ENCODE data around the gene ANAPC2.

Gene ANAPC2

DNA sequence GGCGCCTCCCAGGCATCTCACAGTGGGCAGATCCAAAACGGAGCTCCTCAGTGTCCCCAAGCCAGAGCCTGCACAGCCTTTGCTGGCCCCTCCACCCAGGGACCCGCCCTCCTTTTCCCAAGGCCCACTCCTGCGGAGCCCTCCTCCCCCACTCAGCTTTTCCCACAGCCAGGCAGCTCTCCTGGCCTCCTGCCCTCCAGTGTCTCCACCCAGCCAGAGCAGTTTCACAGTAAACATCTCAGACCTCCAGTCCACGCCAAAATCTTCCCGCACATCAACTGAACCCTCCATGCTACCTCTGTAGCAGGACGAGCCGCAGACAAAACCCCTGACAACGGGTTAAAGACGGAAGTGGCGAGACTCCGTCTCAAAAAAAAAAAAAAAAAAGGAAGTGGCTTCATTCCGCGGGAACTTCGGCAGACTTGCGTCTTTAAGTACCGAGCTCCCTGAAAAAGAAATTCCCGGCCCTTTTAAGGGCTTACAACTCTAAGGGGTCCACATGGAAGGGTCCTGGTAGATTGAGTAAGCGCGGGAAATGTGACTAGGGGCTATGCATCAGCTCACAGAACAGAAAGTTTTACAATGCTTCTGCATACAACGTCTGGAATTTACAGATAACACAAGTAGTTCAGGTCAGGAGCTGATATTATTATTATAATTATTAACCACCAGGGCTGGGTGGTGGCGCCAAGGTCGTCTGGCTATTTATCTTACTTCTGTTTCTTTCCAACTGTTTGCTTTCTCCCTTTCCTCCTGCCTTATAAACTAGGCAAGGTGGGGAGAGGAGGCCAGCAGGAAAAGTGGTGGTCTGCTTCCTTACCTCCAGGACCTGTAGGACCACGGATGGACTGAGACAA is 60.8 kb downstream of the ANAPC2 start:
- peak; percentile 24 for DNase-seq (ENCODE audit: low read depth)
- TF ChIP-seq, protein P1, sequence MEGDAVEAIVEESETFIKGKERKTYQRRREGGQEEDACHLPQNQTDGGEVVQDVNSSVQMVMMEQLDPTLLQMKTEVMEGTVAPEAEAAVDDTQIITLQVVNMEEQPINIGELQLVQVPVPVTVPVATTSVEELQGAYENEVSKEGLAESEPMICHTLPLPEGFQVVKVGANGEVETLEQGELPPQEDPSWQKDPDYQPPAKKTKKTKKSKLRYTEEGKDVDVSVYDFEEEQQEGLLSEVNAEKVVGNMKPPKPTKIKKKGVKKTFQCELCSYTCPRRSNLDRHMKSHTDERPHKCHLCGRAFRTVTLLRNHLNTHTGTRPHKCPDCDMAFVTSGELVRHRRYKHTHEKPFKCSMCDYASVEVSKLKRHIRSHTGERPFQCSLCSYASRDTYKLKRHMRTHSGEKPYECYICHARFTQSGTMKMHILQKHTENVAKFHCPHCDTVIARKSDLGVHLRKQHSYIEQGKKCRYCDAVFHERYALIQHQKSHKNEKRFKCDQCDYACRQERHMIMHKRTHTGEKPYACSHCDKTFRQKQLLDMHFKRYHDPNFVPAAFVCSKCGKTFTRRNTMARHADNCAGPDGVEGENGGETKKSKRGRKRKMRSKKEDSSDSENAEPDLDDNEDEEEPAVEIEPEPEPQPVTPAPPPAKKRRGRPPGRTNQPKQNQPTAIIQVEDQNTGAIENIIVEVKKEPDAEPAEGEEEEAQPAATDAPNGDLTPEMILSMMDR (IDR thresholded peaks at IDR 0.05; ENCODE audit: low read length, missing control alignments), result no peak
- H3K4me3 ChIP-seq (replicated peaks; ENCODE audit: low read depth, low read length), result peak overlapping the region; percentile 76

DNA sequence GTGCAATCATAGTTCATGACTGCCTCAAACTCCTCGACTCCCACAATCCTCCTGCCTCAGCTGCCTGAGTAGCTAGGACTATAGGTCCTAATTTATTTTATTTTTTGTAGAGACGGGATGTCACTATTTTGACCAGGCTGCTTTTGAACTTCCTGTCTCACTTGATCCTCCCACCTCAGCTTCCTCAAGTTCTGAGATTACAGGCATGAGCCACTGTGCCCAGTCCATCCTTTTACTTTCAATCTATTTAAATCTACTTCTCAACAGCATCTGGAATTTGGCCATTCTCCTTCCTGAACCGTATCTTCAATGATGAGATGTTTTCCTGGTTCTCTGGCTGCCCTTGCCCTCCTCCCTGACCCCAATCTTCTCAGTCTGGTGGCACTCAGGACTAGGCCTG is 61.6 kb downstream of the ANAPC2 start:
- no peak for DNase-seq (ENCODE audit: low read depth)
- H3K4me3 ChIP-seq (replicated peaks; ENCODE audit: low read depth, low read length), result no peak overlapping the region
- TF ChIP-seq, protein P1 (IDR thresholded peaks at IDR 0.05; ENCODE audit: low read length, missing control alignments), result no peak
